GM18526 (cell line): Measurements from ENCODE around the gene DCHS1.

Experiments used
- POLR2A ChIP-seq: IDR thresholded peaks from 3 replicates; pipeline ENCODE4 v1.6.1; 2011; ENCODE audit not compliant: insufficient read length; ENCODE audit errors: extremely low read depth

Gene DCHS1

GRCh38 chr11:6625832-6626420, 29.7 kb downstream of the DCHS1 start:
- no peak for TF ChIP-seq POLR2A

GRCh38 chr11:6625156-6625831, 30.3 kb downstream of the DCHS1 start:
- TF ChIP-seq POLR2A, result no peak

- no peak for TF ChIP-seq POLR2A
Observed at GRCh38 chr11:6623391-6624363, 31.9 kb downstream of the DCHS1 start.

- TF ChIP-seq POLR2A, result no peak
Observed at GRCh38 chr11:6622261-6623171, 33.1 kb downstream of the DCHS1 start.

- TF ChIP-seq POLR2A, result no peak
Observed at GRCh38 chr11:6621711-6622211, 33.8 kb downstream of the DCHS1 start.

GRCh38 chr11:6620636-6621035, 35.0 kb downstream of the DCHS1 start:
- TF ChIP-seq POLR2A, result no peak

GRCh38 chr11:6619004-6619745, 36.4 kb downstream of the DCHS1 start, which contains the start of gene TPP1:
Gene TPP1 (minus strand): TSS chr11:6619422. CDS start chr11:6619400, 22 bp downstream.
- peak; percentile 64 for TF ChIP-seq POLR2A

GRCh38 chr11:6618117-6619003, 37.2 kb downstream of the DCHS1 start:
- no peak for TF ChIP-seq POLR2A

GRCh38 chr11:6617315-6617781, 38.3 kb downstream of the DCHS1 start:
- TF ChIP-seq POLR2A, result no peak

- TF ChIP-seq POLR2A, result no peak
Observed at GRCh38 chr11:6616596-6617250, 38.9 kb downstream of the DCHS1 start.

- no peak for TF ChIP-seq POLR2A
Observed at GRCh38 chr11:6615882-6616585, 39.6 kb downstream of the DCHS1 start.

GRCh38 chr11:6615046-6615445, 40.6 kb downstream of the DCHS1 start:
- no peak for TF ChIP-seq POLR2A
